NCI-H1092 (cell line): ENCODE measurements around the gene DCAF15.

Experiments
- DNase-seq: peaks from one replicate; lab custom pipeline; 2025; lab: John Stamatoyannopoulos, UW

The DCAF15 gene

GRCh38 chr19:13976446-13976845, 24.1 kb downstream of the DCAF15 start:
- DNase-seq, result no peak

- no peak for DNase-seq
Observed at GRCh38 chr19:13977803-13978202, 25.5 kb downstream of the DCAF15 start.

GRCh38 chr19:13978351-13979243, 26.3 kb downstream of the DCAF15 start:
- DNase-seq, result peak; percentile 28

GRCh38 chr19:13979244-13979615, 26.9 kb downstream of the DCAF15 start:
- DNase-seq, result no peak

- DNase-seq, result no peak
Observed at GRCh38 chr19:13979686-13980085, 27.4 kb downstream of the DCAF15 start.

- no peak for DNase-seq
Observed at GRCh38 chr19:13980340-13980739, 28.0 kb downstream of the DCAF15 start.

GRCh38 chr19:13981021-13981420, 28.7 kb downstream of the DCAF15 start:
- no peak for DNase-seq

- DNase-seq, result no peak
Observed at GRCh38 chr19:13981467-13981866, 29.2 kb downstream of the DCAF15 start.

GRCh38 chr19:13981988-13982501, 29.7 kb downstream of the DCAF15 start:
- DNase-seq, result no peak

GRCh38 chr19:13982773-13983172, 30.5 kb downstream of the DCAF15 start:
- no peak for DNase-seq

- DNase-seq, result no peak
Observed at GRCh38 chr19:13983213-13983889, 31.0 kb downstream of the DCAF15 start.

- DNase-seq, result no peak
Observed at GRCh38 chr19:13984186-13984585, 31.9 kb downstream of the DCAF15 start.

- no peak for DNase-seq
Observed at GRCh38 chr19:13984875-13985741, 32.8 kb downstream of the DCAF15 start.

GRCh38 chr19:13985771-13986347, 33.5 kb downstream of the DCAF15 start:
- DNase-seq, result no peak

- peak; percentile 45 for DNase-seq
Observed at GRCh38 chr19:13986348-13986904, 34.1 kb downstream of the DCAF15 start.

GRCh38 chr19:13987101-13987890, 35.0 kb downstream of the DCAF15 start:
- DNase-seq, result no peak

- DNase-seq, result no peak
Observed at GRCh38 chr19:13989487-13989886, 37.2 kb downstream of the DCAF15 start.

GRCh38 chr19:13990085-13990484, 37.8 kb downstream of the DCAF15 start:
- DNase-seq, result no peak

GRCh38 chr19:13992025-13992424, 39.7 kb downstream of the DCAF15 start:
- no peak for DNase-seq

- no peak for DNase-seq
Observed at GRCh38 chr19:13993590-13994300, 41.4 kb downstream of the DCAF15 start.
